Muscle layer of duodenum (tissue), 2 donors: ENCODE results near the gene WDR38.
"Not testable (repeated sequence)": the region's sequence is repeated elsewhere in the genome, so short reads cannot be mapped to it uniquely, and the experiment has no call there.

Experiments used
- H3K27ac ChIP-seq: one replicate; pipeline ENCODE4 v1.7.0; 2013; ENCODE audit warnings: mild to moderate bottlenecking, low read length
- H3K27me3 ChIP-seq: one replicate; pipeline ENCODE4 v1.7.0; 2013; ENCODE audit warnings: low read depth, mild to moderate bottlenecking, control low read depth, low read length
- H3K36me3 ChIP-seq, 2 donors: one replicate each; pipeline ENCODE4 v1.7.0; 2013; ENCODE audit warnings: low read length in 2 of 2, control low read depth in 1 of 2, mild to moderate bottlenecking in 1 of 2; ENCODE audit not compliant: insufficient read depth in 2 of 2, control insufficient read depth in 1 of 2
- H3K4me1 ChIP-seq, 2 donors: one replicate each; pipeline ENCODE4 v1.7.0; 2013; ENCODE audit warnings: low read length in 2 of 2, mild to moderate bottlenecking in 2 of 2, control low read depth in 1 of 2, moderate library complexity in 1 of 2; ENCODE audit not compliant: insufficient read depth in 2 of 2, control insufficient read depth in 1 of 2
- H3K4me3 ChIP-seq, 2 donors: one replicate each; pipeline ENCODE4 v1.7.0; 2013; ENCODE audit warnings: low read length in 2 of 2, low read depth in 1 of 2, mild to moderate bottlenecking in 1 of 2
- H3K9me3 ChIP-seq, 2 donors: one replicate each; pipeline ENCODE4 v1.7.0; 2013; ENCODE audit warnings: low read length in 2 of 2, control low read depth in 1 of 2, mild to moderate bottlenecking in 1 of 2; ENCODE audit not compliant: control insufficient read depth in 1 of 2
- donor health status: healthy.

Gene WDR38

GRCh38 chr9:124838132-124838531, 15.1 kb upstream of the WDR38 start:
- not testable (repeated sequence) for H3K27me3 ChIP-seq, H3K27ac ChIP-seq, H3K4me3 ChIP-seq, H3K9me3 ChIP-seq, H3K36me3 ChIP-seq
- peaks cover 10 to 21% of the 10 kb centered on the region in 2 donors for H3K4me1 ChIP-seq

- not testable (repeated sequence) for H3K9me3 ChIP-seq, H3K36me3 ChIP-seq, H3K27ac ChIP-seq, H3K4me3 ChIP-seq, H3K27me3 ChIP-seq
- peaks cover 10 to 21% of the 10 kb centered on the region in 2 donors for H3K4me1 ChIP-seq
These were observed 14.5 kb upstream of the WDR38 start for GRCh38 chr9:124838567-124839275.

GRCh38 chr9:124839612-124840299, 13.5 kb upstream of the WDR38 start:
- H3K4me3 ChIP-seq, result no peak overlapping the region
- no peaks in the 10 kb centered on the region for H3K36me3 ChIP-seq
- H3K27me3 ChIP-seq, result no peaks in the 10 kb centered on the region
- peaks cover 5 to 16% of the 10 kb centered on the region in 2 donors for H3K4me1 ChIP-seq
- H3K27ac ChIP-seq, result no peak overlapping the region
- H3K9me3 ChIP-seq, result no peaks in the 10 kb centered on the region

- no peaks in the 10 kb centered on the region for H3K36me3 ChIP-seq
These were observed 12.9 kb upstream of the WDR38 start for GRCh38 chr9:124840300-124840833.

GRCh38 chr9:124841075-124841821, 12.0 kb upstream of the WDR38 start:
- H3K27me3 ChIP-seq, result no peaks in the 10 kb centered on the region
- H3K4me1 ChIP-seq, result peaks cover 0 to 3% of the 10 kb centered on the region in 2 donors
- H3K27ac ChIP-seq, result no peak overlapping the region
- H3K36me3 ChIP-seq, result no peaks in the 10 kb centered on the region
- H3K4me3 ChIP-seq, result no peak overlapping the region
- no peaks in the 10 kb centered on the region for H3K9me3 ChIP-seq

More at GRCh38 chr9:124840300-124840833, 12.9 kb upstream of the WDR38 start:
- no peak overlapping the region for H3K27ac ChIP-seq
- H3K4me1 ChIP-seq, result peaks cover 2 to 9% of the 10 kb centered on the region in 2 donors
- H3K27me3 ChIP-seq, result no peaks in the 10 kb centered on the region
- no peaks in the 10 kb centered on the region for H3K9me3 ChIP-seq
- no peak overlapping the region for H3K4me3 ChIP-seq

GRCh38 chr9:124843456-124844034, 9.7 kb upstream of the WDR38 start:
- H3K9me3 ChIP-seq, result no peaks in the 10 kb centered on the region
- H3K27ac ChIP-seq, result no peak overlapping the region
- peaks cover 0 to 3% of the 10 kb centered on the region in 2 donors for H3K4me1 ChIP-seq
- H3K27me3 ChIP-seq, result no peaks in the 10 kb centered on the region
- H3K36me3 ChIP-seq, result no peaks in the 10 kb centered on the region
- H3K4me3 ChIP-seq, result no peak overlapping the region

GRCh38 chr9:124844291-124844690, 9.0 kb upstream of the WDR38 start:
- Histone ChIP-seq H3K4me1 (peaks cover 0 to 3% of the 10 kb centered on the region in 2 donors), H3K27me3 (no peaks in the 10 kb centered on the region), H3K36me3 (no peaks in the 10 kb centered on the region), H3K4me3 (no peak overlapping the region), H3K9me3 (no peaks in the 10 kb centered on the region), H3K27ac (no peak overlapping the region)

- not testable (repeated sequence) for H3K27ac ChIP-seq, H3K36me3 ChIP-seq, H3K4me1 ChIP-seq, H3K4me3 ChIP-seq, H3K9me3 ChIP-seq, H3K27me3 ChIP-seq
These were observed 6.8 kb upstream of the WDR38 start for GRCh38 chr9:124846467-124846866.

- Histone ChIP-seq H3K27ac (no peak overlapping the region), H3K27me3 (no peaks in the 10 kb centered on the region), H3K4me1 (peaks cover 0 to 4% of the 10 kb centered on the region in 2 donors), H3K4me3 (no peak overlapping the region), H3K36me3 (no peaks in the 10 kb centered on the region), H3K9me3 (no peaks in the 10 kb centered on the region)
These were observed 6.3 kb upstream of the WDR38 start for GRCh38 chr9:124846969-124847368.

- H3K27ac ChIP-seq, result no peak overlapping the region
- H3K9me3 ChIP-seq, result no peaks in the 10 kb centered on the region
- peaks cover 6 to 18% of the 10 kb centered on the region in 2 donors for H3K4me1 ChIP-seq
These were observed 3.5 kb upstream of the WDR38 start for GRCh38 chr9:124849801-124850200.

More at GRCh38 chr9:124849801-124850200, 3.5 kb upstream of the WDR38 start:
- H3K4me3 ChIP-seq, result no peak overlapping the region
- H3K27me3 ChIP-seq, result no peaks in the 10 kb centered on the region
- H3K36me3 ChIP-seq, result no peaks in the 10 kb centered on the region
